Thoracic aorta endothelial cell (primary cell): ENCODE results near the gene DIAPH2. TPM values are rescaled to one million over a fixed set of nuclear protein-coding genes. Genes with fewer than 3 reads are reported as not detected.

Experiments
- small RNA-seq: library from RNA; depleted of rRNA; stranded (forward); fragments of <200 nt; gene quantifications from one replicate; pipeline ENCODE3, GENCODE V24; 2012
- total RNA-seq: library from RNA; depleted of rRNA; stranded (reverse); fragments of >200 nt; gene quantifications from 2 replicates; pipeline ENCODE4 v1.2.3, GENCODE V29; 2012

DIAPH2 gene
- 56.9 and 58.4 TPM in 2 replicates for total RNA-seq

GRCh38 chrX:96684339-96685209 is at the start of gene DIAPH2:
DIAPH2 (plus strand) TSS chrX:96684842.

GRCh38 chrX:96883608-96884007 is 199.0 kb downstream of the DIAPH2 start, which contains the start of gene RPA4:
RPA4 (plus strand) TSS chrX:96883908; CDS start chrX:96884311, 403 bp downstream.

Small RNAs within 50 kb of the gene (small RNA-seq; reads per million reads assigned to genes)
- gene RF00017 (not detected), gene RF00019 (not detected), gene RN7SL74P (not detected)

Other genes with a start within 250 kb of the DIAPH2 start
- gene RPA4, start 199.1 kb downstream of the DIAPH2 start, total RNA-seq, result 3.7 and 4.4 TPM in 2 replicates